GDM1 (cell line): Measurements from ENCODE around the gene DKK2.
"Not testable (repeated sequence)": the region's sequence is repeated elsewhere in the genome, so short reads cannot be mapped to it uniquely, and the experiment has no call there.

Experiments
- DNase-seq: peaks from one replicate; lab custom pipeline; 2025; lab: John Stamatoyannopoulos, UW

Gene DKK2

DNA sequence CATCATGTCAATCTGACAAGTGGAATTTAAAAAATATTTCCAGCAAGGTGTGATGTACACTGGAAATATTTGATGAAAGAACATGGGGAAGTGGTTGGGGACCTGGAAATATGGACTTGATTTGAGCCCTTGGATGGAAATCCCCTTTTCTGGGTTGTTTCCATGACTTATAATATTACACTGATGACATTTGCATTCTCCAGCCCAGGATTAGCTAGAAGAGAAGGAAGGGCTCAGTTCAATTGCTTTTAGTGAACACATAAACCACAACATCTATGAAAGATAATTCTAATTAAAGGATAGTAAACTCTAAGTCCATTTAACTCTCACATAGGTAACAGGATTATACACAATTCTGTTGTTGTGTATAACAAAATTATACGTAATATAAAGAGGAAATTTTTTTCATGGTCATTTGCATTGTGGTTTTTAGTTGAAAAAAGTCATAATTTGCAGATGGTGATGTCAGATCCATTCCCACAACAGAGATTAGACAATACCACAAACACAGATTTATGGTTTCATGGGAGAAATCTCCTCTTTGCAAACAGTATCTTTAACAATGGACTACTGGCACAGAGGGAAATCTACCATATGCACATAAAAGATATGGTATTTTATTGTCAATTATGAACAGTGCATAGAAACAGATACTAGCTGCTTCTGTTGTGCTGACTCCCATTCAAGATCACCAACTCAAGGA lies 126.5 kb downstream of the DKK2 start:
- no peak for DNase-seq

DNA sequence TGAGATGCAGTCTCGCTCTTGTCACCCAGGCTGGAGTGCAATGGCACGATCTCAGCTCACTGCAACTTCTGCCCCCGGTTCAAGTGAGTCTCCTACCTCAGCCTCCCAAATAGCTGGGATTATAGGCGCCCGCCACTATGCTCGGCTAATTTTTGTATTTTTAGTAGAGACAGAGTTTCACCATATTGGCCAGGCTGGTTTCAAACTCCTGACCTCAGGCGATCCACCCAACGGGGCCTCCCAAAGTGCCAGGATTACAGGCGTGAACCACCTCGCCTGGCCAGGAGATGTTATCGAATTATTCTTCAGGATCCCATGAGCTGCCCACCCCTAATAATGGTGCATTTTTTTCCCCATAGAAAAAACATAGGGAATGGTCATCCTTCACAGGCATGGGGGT lies 128.1 kb downstream of the DKK2 start:
- not testable (repeated sequence) for DNase-seq

DNA sequence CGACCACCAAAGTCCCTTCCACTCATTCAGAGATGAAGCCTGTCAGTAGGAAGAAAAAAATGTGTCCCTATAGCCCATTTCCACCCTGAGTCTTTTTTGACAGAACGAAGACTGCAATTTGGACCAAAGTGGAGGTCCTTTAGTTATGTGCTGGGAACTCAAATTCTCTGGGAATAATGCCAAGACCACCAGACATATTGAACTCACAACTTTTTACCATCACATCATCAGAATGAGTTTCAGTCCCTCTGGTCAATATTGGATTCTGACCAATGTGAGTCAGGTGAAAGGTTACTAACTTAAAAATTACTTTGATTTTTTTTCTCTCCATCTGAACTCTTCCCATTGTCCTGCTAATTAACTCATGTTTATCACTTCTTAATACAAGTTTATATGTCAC lies 128.9 kb downstream of the DKK2 start:
- no peak for DNase-seq

DNA sequence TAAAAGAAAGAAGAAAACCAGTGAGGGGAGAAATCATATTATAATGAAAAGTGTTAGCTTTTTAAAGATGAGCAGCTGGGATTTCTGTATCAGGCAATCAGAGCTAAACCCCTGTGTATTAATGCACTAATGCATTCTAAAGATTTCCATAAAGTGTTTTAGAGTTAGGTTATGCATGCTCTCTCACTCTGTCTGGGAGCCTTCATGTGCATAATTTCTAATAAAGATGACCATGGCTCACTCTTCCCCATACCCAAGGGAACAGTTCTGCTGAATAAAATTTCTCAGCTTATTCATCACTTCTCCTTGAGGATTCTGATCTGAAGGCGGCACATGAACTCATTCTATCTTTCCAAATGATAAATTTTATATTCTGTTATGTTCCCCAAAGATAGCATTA lies 129.4 kb downstream of the DKK2 start:
- no peak for DNase-seq

DNA sequence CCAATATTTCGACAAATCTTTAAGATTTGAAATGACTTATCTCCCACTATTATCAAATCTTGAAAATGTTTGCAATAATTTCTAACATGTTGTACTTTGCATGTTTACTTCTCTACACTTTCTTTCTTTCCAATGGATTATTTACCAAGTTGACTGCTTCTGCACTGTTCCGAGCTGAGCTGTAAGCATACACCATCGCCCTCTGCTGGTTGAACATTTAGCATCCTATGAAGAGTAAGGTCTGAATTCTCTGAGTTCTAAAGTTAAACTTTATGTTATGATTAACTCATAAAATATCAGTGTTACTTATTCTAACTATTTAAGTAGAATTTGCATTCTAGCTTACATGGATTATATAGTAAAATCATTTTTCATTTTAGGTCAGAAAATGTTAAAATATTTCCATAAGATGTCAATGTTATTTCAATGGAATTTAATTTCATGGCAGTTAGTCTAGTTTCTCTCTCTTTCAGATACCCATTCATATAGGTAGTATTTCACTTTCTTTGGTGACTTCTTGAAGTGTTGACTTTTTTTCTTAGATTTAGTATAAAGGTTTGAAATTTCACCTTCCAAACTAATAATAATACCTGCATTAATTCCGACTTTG lies 137.4 kb downstream of the DKK2 start:
- peak; percentile 19 for DNase-seq

DNA sequence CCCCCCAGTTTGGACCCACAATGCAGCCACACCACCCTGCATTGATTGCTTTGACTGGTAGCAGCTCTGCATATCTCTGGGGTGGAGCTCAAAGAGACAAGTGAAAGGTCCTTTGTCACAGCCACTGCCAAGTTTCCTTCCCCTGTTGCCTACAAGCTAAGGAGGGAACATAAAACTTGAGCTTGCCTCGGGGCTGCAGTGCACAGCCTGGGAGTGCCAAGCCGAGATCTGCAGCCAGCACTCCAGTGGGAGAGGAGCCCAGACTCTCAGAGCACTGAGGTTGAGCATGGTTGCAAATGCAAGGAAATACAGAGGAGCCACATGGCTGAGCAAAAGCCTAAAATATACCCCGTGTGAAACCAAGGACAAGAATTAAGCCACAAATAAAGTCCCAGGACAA lies 142.2 kb downstream of the DKK2 start:
- DNase-seq: no peak

DNA sequence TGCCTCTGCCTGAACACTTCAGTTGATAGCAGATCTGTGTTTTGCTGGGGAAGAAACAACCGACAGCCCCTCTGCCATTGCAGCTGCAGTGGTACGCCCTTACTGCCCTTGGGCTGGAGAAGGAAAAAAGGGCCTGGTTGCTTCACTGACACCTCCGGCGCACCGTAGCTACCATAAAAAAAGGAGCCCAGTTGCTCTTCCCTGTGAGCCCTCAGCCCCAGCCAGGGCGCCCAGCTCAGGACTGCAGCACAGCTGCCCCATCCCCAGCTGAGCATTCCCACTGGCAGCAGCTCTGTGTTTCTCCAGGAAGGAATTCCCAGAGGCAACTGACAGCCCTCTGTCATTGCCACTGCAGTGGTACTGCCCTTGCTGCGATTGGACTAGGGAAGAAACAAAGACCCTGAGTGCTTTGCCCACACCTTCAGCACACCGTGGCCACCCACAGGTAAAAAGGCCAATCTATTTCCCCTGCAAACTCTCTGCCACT lies 142.7 kb downstream of the DKK2 start:
- no peak for DNase-seq

DNA sequence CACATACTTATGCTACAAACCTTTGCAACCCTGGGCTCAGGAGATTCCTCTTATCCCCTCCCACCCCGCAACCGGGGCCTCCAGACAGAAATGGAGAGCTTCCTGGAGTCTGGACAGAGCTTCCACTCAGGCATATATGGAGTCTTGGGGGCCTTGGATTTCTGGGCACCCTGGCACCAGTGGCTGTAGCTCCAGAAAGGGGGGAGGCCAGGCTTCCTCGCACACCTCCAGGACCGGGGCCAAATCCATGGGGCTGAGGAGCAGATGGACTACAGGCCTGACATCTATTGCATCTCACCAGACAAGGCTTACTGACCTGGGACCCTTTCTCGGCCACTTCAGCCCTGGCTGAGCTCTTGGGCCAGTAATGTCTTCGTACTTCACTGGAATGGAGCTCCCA lies 143.3 kb downstream of the DKK2 start:
- DNase-seq: no peak

DNA sequence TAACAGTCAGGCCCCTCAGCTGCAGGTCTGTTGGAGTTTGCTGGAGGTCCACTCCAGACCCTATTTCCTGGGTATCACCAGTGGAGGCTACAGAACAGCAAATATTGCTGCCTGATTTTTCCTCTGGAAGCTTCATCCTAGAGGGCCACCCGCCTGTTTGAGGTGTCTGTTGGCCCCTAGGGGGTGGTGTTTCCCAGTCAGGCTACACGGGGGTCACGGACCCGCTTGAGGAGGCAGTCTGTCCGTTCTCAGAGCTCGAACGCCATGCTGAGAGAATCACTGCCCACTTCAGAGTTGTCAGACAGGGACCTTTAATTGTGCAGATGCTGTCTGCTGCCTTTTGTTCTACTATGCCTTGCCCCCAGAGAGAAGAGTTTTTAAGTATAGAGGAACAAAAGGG lies 160.8 kb downstream of the DKK2 start:
- no peak for DNase-seq
